Measurements from ENCODE around the gene LPAR1. TPM values are rescaled to one million over a fixed set of nuclear protein-coding genes. Genes with fewer than 3 reads are reported as not detected.

Gene LPAR1
- total RNA-seq, 4 donors from 2014 or later = 25.1 to 93.0 (median 64.8) TPM

- no peak for DNase-seq (ENCODE audit: low spot score)
- no peak for TF ChIP-seq CTCF (IDR thresholded peaks at IDR 0.05)
- no peak for ATAC-seq (ENCODE audit: low FRiP score)
Measured at GRCh38 chr9:110995420-110996340, 42.6 kb downstream of the LPAR1 start.

- ATAC-seq (ENCODE audit: low FRiP score) (no peak), DNase-seq (ENCODE audit: low spot score) (no peak)
- TF ChIP-seq CTCF (IDR thresholded peaks at IDR 0.05) = no peak
Measured at GRCh38 chr9:110994771-110995241, 43.5 kb downstream of the LPAR1 start.

- no peak for DNase-seq (ENCODE audit: low spot score)
- ATAC-seq (ENCODE audit: low FRiP score) = no peak
- TF ChIP-seq CTCF (IDR thresholded peaks at IDR 0.05) = no peak
Measured at GRCh38 chr9:110990481-110990880, 47.8 kb downstream of the LPAR1 start.

- no peak for TF ChIP-seq CTCF (IDR thresholded peaks at IDR 0.05)
- ATAC-seq (ENCODE audit: low FRiP score) = no peak
- no peak for DNase-seq (ENCODE audit: low spot score)
Measured at GRCh38 chr9:110986529-110986928, 51.7 kb downstream of the LPAR1 start.

GRCh38 chr9:110984890-110985437 lies 53.3 kb downstream of the LPAR1 start:
- ATAC-seq (ENCODE audit: low FRiP score) = no peak
- no peak for DNase-seq (ENCODE audit: low spot score)
- TF ChIP-seq CTCF (IDR thresholded peaks at IDR 0.05) = no peak

- ATAC-seq (ENCODE audit: low FRiP score) (no peak), DNase-seq (ENCODE audit: low spot score) (no peak)
- TF ChIP-seq CTCF (IDR thresholded peaks at IDR 0.05) = no peak
Measured at GRCh38 chr9:110980261-110980660, 58.0 kb downstream of the LPAR1 start.
